Liver (tissue), 3 donors: ENCODE results near the gene ERVMER34-1.

Experiments
- CTCF ChIP-seq: fragments of 150-350 bp; IDR thresholded peaks from 2 replicates; pipeline ENCODE4 v1.5.1; 2017; ENCODE audit warnings: improper control_type of control experiment, low read depth, low read length; ENCODE audit not compliant: missing input control
- HNF4A ChIP-seq, 2 donors: conservative IDR thresholded peaks; 2 replicates each; pipeline ENCODE4 v1.6.1; 2016; ENCODE audit warnings: antibody characterized with exemption in 2 of 2, mild to moderate bottlenecking in 2 of 2
- JUND ChIP-seq, 2 donors: IDR thresholded peaks; 2 replicates each; pipeline ENCODE4 v1.6.1; 2016; ENCODE audit warnings: antibody characterized with exemption in 2 of 2
- RAD21 ChIP-seq, 2 donors: IDR thresholded peaks; 2 replicates each; pipeline ENCODE4 v1.6.1; 2016; ENCODE audit warnings: antibody characterized with exemption in 2 of 2, mild to moderate bottlenecking in 2 of 2
- REST ChIP-seq: IDR thresholded peaks from 2 replicates; pipeline ENCODE4 v1.6.1; 2016; ENCODE audit warnings: antibody characterized with exemption, mild to moderate bottlenecking
- SP1 ChIP-seq: IDR thresholded peaks from 2 replicates; pipeline ENCODE4 v1.6.1; 2018; ENCODE audit warnings: antibody characterized with exemption, mild to moderate bottlenecking
- YY1 ChIP-seq: IDR thresholded peaks from 2 replicates; pipeline ENCODE4 v1.6.1; 2016; ENCODE audit warnings: antibody characterized with exemption, mild to moderate bottlenecking
- donor health status: healthy.
- donor health status: healthy.

- no peak for TF ChIP-seq CTCF
- no peak for TF ChIP-seq YY1
- no peak for TF ChIP-seq SP1
- no peak for TF ChIP-seq RAD21 (IDR thresholded peaks at IDR 0.05)
- no peak for TF ChIP-seq JUND (IDR thresholded peaks at IDR 0.05)
- TF ChIP-seq REST, result no peak
- no peak for TF ChIP-seq HNF4A (conservative IDR thresholded peaks at IDR 0.05)
Observed at GRCh38 chr4:52714597-52715254, 36.5 kb downstream of the ERVMER34-1 start.
